Measurements from ENCODE around the gene RABGAP1L.

Gene RABGAP1L

GRCh38 chr1:174466607-174467006 lies 307.3 kb downstream of the RABGAP1L start:
- no peak for TF ChIP-seq CTCF (IDR thresholded peaks at IDR 0.05; ENCODE audit: low read depth, low read length)
- no peaks in the 10 kb centered on the region for H3K9me3 ChIP-seq
- H3K4me3 ChIP-seq (ENCODE audit: low read depth, low read length) = no peak overlapping the region
- no peaks in the 10 kb centered on the region for H3K27me3 ChIP-seq
- H3K4me1 ChIP-seq = no peaks in the 10 kb centered on the region
- DNase-seq = no peak
- no peaks in the 10 kb centered on the region for H3K36me3 ChIP-seq

GRCh38 chr1:174469052-174469451 lies 309.7 kb downstream of the RABGAP1L start:
- H3K4me1 ChIP-seq = no peaks in the 10 kb centered on the region
- H3K27me3 ChIP-seq = no peaks in the 10 kb centered on the region
- no peaks in the 10 kb centered on the region for H3K9me3 ChIP-seq
- no peak for TF ChIP-seq CTCF (IDR thresholded peaks at IDR 0.05; ENCODE audit: low read depth, low read length)
- no peaks in the 10 kb centered on the region for H3K36me3 ChIP-seq
- no peak overlapping the region for H3K4me3 ChIP-seq (ENCODE audit: low read depth, low read length)
- DNase-seq = no peak

GRCh38 chr1:174469687-174470086 lies 310.4 kb downstream of the RABGAP1L start:
- Histone ChIP-seq H3K4me3 (ENCODE audit: low read depth, low read length) (no peak overlapping the region), H3K4me1 (no peaks in the 10 kb centered on the region), H3K27me3 (no peaks in the 10 kb centered on the region), H3K9me3 (no peaks in the 10 kb centered on the region), H3K36me3 (no peaks in the 10 kb centered on the region)
- DNase-seq = no peak
- TF ChIP-seq CTCF (IDR thresholded peaks at IDR 0.05; ENCODE audit: low read depth, low read length) = no peak

GRCh38 chr1:174479281-174479680 lies 320.0 kb downstream of the RABGAP1L start:
- Histone ChIP-seq H3K4me1 (peaks cover 10% of the 10 kb centered on the region), H3K4me3 (ENCODE audit: low read depth, low read length) (no peak overlapping the region), H3K9me3 (no peaks in the 10 kb centered on the region), H3K36me3 (no peaks in the 10 kb centered on the region), H3K27me3 (no peaks in the 10 kb centered on the region)
- TF ChIP-seq CTCF (IDR thresholded peaks at IDR 0.05; ENCODE audit: low read depth, low read length) = no peak
- no peak for DNase-seq

GRCh38 chr1:174480324-174480723 lies 321.0 kb downstream of the RABGAP1L start:
- peaks cover 10% of the 10 kb centered on the region for H3K4me1 ChIP-seq
- TF ChIP-seq CTCF (IDR thresholded peaks at IDR 0.05; ENCODE audit: low read depth, low read length) = no peak
- H3K27me3 ChIP-seq = no peaks in the 10 kb centered on the region
- H3K4me3 ChIP-seq (ENCODE audit: low read depth, low read length) = no peak overlapping the region
- no peaks in the 10 kb centered on the region for H3K9me3 ChIP-seq
- DNase-seq = peak; percentile 26
- no peaks in the 10 kb centered on the region for H3K36me3 ChIP-seq

GRCh38 chr1:174491606-174492005 lies 332.3 kb downstream of the RABGAP1L start:
- H3K4me1 ChIP-seq = no peaks in the 10 kb centered on the region
- DNase-seq = no peak

More at GRCh38 chr1:174491606-174492005, 332.3 kb downstream of the RABGAP1L start:
- Histone ChIP-seq H3K36me3 (no peaks in the 10 kb centered on the region), H3K9me3 (no peaks in the 10 kb centered on the region), H3K27me3 (no peaks in the 10 kb centered on the region), H3K4me3 (ENCODE audit: low read depth, low read length) (no peak overlapping the region)
- TF ChIP-seq CTCF (IDR thresholded peaks at IDR 0.05; ENCODE audit: low read depth, low read length) = no peak

All from BE2C (cell line).